H1 (cell line): Measurements from ENCODE around the gene NMT1. TPM values are rescaled to one million over a fixed set of nuclear protein-coding genes. Genes with fewer than 3 reads are reported as not detected.

Experiments
- CTCF ChIA-PET: fragments of 300-600 bp; sonication (Branson Sonifier 250); formaldehyde crosslinking; loops from one replicate; lab custom pipeline; 2021; ENCODE audit not compliant: partially characterized antibody; lab: Charles Lee
- POLR2A ChIA-PET: fragments of 300-600 bp; sonication (Branson Sonifier 250); formaldehyde crosslinking; loops from one replicate; lab custom pipeline; 2021; ENCODE audit warnings: inconsistent platforms; ENCODE audit not compliant: partially characterized antibody; lab: Charles Lee
- DNase-seq, 2 experiments: peaks; one replicate each; pipeline versions ENCODE4 v3.0.0 to v3.0.0-alpha.2; 2010 to 2022; ENCODE audit warnings: low spot score in 2 of 2, low read depth in 1 of 2, mixed read lengths in 1 of 2
- FAIRE-seq: peaks from 2 replicates; lab custom pipeline; 2011; peaks lifted over from hg19 to GRCh38; lab: Jason Lieb, UNC
- H2AFZ ChIP-seq: 2 replicates; pipeline ENCODE4 v1.8.1; 2012; ENCODE audit warnings: low read length, inconsistent platforms
- H2AK5ac ChIP-seq: 2 replicates; pipeline ENCODE4 v1.6.1; 2013; ENCODE audit warnings: low read depth, low read length
- H2BK120ac ChIP-seq: replicated peaks from 2 replicates; pipeline ENCODE3; 2013; ENCODE audit warnings: low read depth, low read length, inconsistent platforms
- H2BK12ac ChIP-seq: 2 replicates; pipeline ENCODE4 v1.6.1; 2013; ENCODE audit warnings: low read depth, low read length
- H2BK15ac ChIP-seq: 2 replicates; pipeline ENCODE4 v1.6.1; 2013; ENCODE audit warnings: low read length
- H2BK20ac ChIP-seq: 2 replicates; pipeline ENCODE4 v1.6.1; 2013; ENCODE audit warnings: low read length
- H2BK5ac ChIP-seq: 2 replicates; pipeline ENCODE4 v1.6.1; 2013; ENCODE audit warnings: low read depth, low read length
- H3K14ac ChIP-seq: 2 replicates; pipeline ENCODE4 v1.6.1; 2013; ENCODE audit warnings: inconsistent platforms; ENCODE audit not compliant: insufficient read length
- H3K18ac ChIP-seq: 2 replicates; pipeline ENCODE4 v1.6.1; 2013; ENCODE audit warnings: low read length; ENCODE audit errors: extremely low read depth
- H3K23ac ChIP-seq: 2 replicates; pipeline ENCODE4 v1.6.1; 2013; ENCODE audit warnings: inconsistent platforms; ENCODE audit not compliant: insufficient read length
- H3K23me2 ChIP-seq: 2 replicates; pipeline ENCODE4 v1.6.1; 2013; ENCODE audit warnings: low read depth, low read length
- H3K27ac ChIP-seq: 2 replicates; pipeline ENCODE4 v1.6.1; 2011; ENCODE audit warnings: low read depth, low read length, inconsistent platforms
- H3K27me3 ChIP-seq, 4 experiments: replicated peaks in 1 of 4; 1 replicate in 1 of 4; 2 replicates in 3 of 4; pipeline versions ENCODE4 v1.6.1 to v1.8.1; 2011 to 2013; ENCODE audit warnings: low read length in 3 of 4, mild to moderate bottlenecking in 3 of 4, inconsistent platforms in 2 of 4, mixed read lengths in 2 of 4, moderate library complexity in 1 of 4; ENCODE audit not compliant: control insufficient read depth in 3 of 4, insufficient read depth in 3 of 4; ENCODE audit errors: extremely low read depth in 1 of 4
- H3K36me3 ChIP-seq, 4 experiments: 2 replicates each; pipeline versions ENCODE4 v1.6.1 to v1.8.1; 2011 to 2013; ENCODE audit warnings: mild to moderate bottlenecking in 4 of 4, low read length in 3 of 4, moderate library complexity in 2 of 4, control low read depth in 1 of 4, inconsistent platforms in 1 of 4; ENCODE audit not compliant: insufficient read depth in 4 of 4, control insufficient read depth in 2 of 4
- H3K4ac ChIP-seq: replicated peaks from 2 replicates; pipeline ENCODE3; 2013; ENCODE audit warnings: low read length, low read depth, mixed read lengths, inconsistent platforms; ENCODE audit not compliant: insufficient read length
- H3K4me1 ChIP-seq, 4 experiments: replicated peaks in 1 of 4; 1 replicate in 1 of 4; 2 replicates in 3 of 4; pipeline versions ENCODE4 v1.6.1 to v1.8.1; 2011 to 2013; ENCODE audit warnings: low read length in 3 of 4, inconsistent platforms in 2 of 4, mixed read lengths in 1 of 4; ENCODE audit not compliant: insufficient read depth in 4 of 4, control insufficient read depth in 3 of 4
- H3K4me2 ChIP-seq, 2 experiments: 2 replicates each; pipeline versions ENCODE4 v1.6.1 to v1.8.1; 2011 to 2013; ENCODE audit warnings: low read depth in 2 of 2, low read length in 2 of 2, control low read depth in 1 of 2, inconsistent platforms in 1 of 2, mild to moderate bottlenecking in 1 of 2; ENCODE audit not compliant: insufficient read depth in 1 of 2
- H3K4me3 ChIP-seq, 4 experiments: fragments of 200-600, 300-600 bp in 1 of 4; sonication (generic), shearing (Covaris generic), sonication (Bioruptor Twin) in 1 of 4; 2 replicates each; pipeline versions ENCODE4 v1.5.1 to v1.8.1; 2011 to 2016; ENCODE audit warnings: low read length in 4 of 4, low read depth in 3 of 4, control low read depth in 2 of 4, inconsistent platforms in 2 of 4, mild to moderate bottlenecking in 2 of 4, mixed read lengths in 1 of 4, moderate library complexity in 1 of 4; ENCODE audit not compliant: insufficient read depth in 2 of 4; ENCODE audit errors: extremely low read depth in 1 of 4
- H3K56ac ChIP-seq: replicated peaks from 2 replicates; pipeline ENCODE3; 2013; ENCODE audit warnings: low read depth, mild to moderate bottlenecking, mixed read lengths, low read length, inconsistent platforms; ENCODE audit not compliant: insufficient read length
- H3K79me1 ChIP-seq: 2 replicates; pipeline ENCODE4 v1.6.1; 2013; ENCODE audit warnings: low read depth, low read length, control low read depth
- H3K79me2 ChIP-seq, 2 experiments: 2 replicates each; pipeline versions ENCODE4 v1.6.1 to v1.8.1; 2012 to 2013; ENCODE audit warnings: low read length in 2 of 2, mild to moderate bottlenecking in 2 of 2, inconsistent platforms in 1 of 2; ENCODE audit not compliant: insufficient read depth in 2 of 2, control insufficient read depth in 1 of 2
- H3K9ac ChIP-seq, 4 experiments: replicated peaks in 1 of 4; 1 replicate in 1 of 4; 2 replicates in 3 of 4; pipeline versions ENCODE4 v1.6.1 to v1.8.1; 2011 to 2013; ENCODE audit warnings: low read depth in 3 of 4, low read length in 3 of 4, control low read depth in 2 of 4, mild to moderate bottlenecking in 2 of 4, moderate library complexity in 2 of 4, inconsistent platforms in 1 of 4; ENCODE audit errors: extremely low read depth in 1 of 4
- H3K9me3 ChIP-seq, 2 experiments: 2 replicates each; pipeline versions ENCODE4 v1.6.1 to v1.8.1; 2012 to 2013; ENCODE audit warnings: mild to moderate bottlenecking in 2 of 2, moderate library complexity in 2 of 2, control low read depth in 1 of 2, inconsistent platforms in 1 of 2, low read depth in 1 of 2, low read length in 1 of 2, mixed read lengths in 1 of 2; ENCODE audit not compliant: insufficient read depth in 2 of 2
- H4K20me1 ChIP-seq, 2 experiments: replicated peaks in 1 of 2; 2 replicates each; pipeline versions ENCODE3 to v1.8.1; 2011 to 2013; ENCODE audit warnings: inconsistent platforms in 2 of 2, low read length in 2 of 2, mild to moderate bottlenecking in 1 of 2; ENCODE audit not compliant: insufficient read depth in 2 of 2, control insufficient read depth in 1 of 2
- H4K5ac ChIP-seq: 2 replicates; pipeline ENCODE4 v1.6.1; 2013; ENCODE audit warnings: low read length, low read depth, mixed read lengths, inconsistent platforms; ENCODE audit not compliant: insufficient read length
- H4K8ac ChIP-seq: 2 replicates; pipeline ENCODE4 v1.8.0; 2013; ENCODE audit warnings: mild to moderate bottlenecking, moderate library complexity, low read length, inconsistent platforms; ENCODE audit not compliant: insufficient read depth; ENCODE audit errors: extremely low read depth
- H4K91ac ChIP-seq: replicated peaks from 2 replicates; pipeline ENCODE3; 2013; ENCODE audit warnings: low read length, mixed read lengths, inconsistent platforms; ENCODE audit not compliant: insufficient read length
- ATF2 ChIP-seq: IDR thresholded peaks from 2 replicates; pipeline ENCODE4 v1.6.1; 2012; ENCODE audit warnings: low read length, inconsistent platforms
- BACH1 ChIP-seq: IDR thresholded peaks from 2 replicates; pipeline ENCODE4 v1.6.1; 2012; ENCODE audit warnings: low read length, improper control_type of control experiment
- CEBPB ChIP-seq: IDR thresholded peaks from 2 replicates; pipeline ENCODE4 v1.6.1; 2012; ENCODE audit warnings: low read depth, low read length
- FOSL1 ChIP-seq: IDR thresholded peaks from 2 replicates; pipeline ENCODE4 v1.6.1; 2011; ENCODE audit warnings: mild to moderate bottlenecking, low read depth, low read length, moderate library complexity; ENCODE audit not compliant: insufficient read depth
- KDM5A ChIP-seq: fragments of 200-600 bp; IDR thresholded peaks from 2 replicates; pipeline ENCODE4 v1.7.1; 2012; ENCODE audit warnings: mild to moderate bottlenecking, low read length, inconsistent platforms, mixed read lengths
- POLR2AphosphoS5 ChIP-seq: IDR thresholded peaks from 2 replicates; pipeline ENCODE4 v1.6.1; 2011; ENCODE audit warnings: low read depth, low read length
- WGBS, 2 experiments: shearing (Covaris generic) in 1 of 2; methylation state at CpG; one replicate each; pipeline versions ENCODE4 v1.1.6 to v1.1.7; 2013 to 2015; ENCODE audit warnings: low lambda C conversion rate in 2 of 2, mixed read lengths in 2 of 2, inconsistent platforms in 1 of 2, low coverage in 1 of 2, missing lambda C conversion rate in 1 of 2; ENCODE audit not compliant: insufficient replicate concordance in 2 of 2, insufficient coverage in 1 of 2, insufficient read length in 1 of 2; ENCODE audit errors: extremely low coverage in 1 of 2, missing lambda C conversion rate in 1 of 2; 5-methylcytosine and 5-hydroxymethylcytosine counted together
- polyA plus RNA-seq, 7 experiments: library from polyadenylated mRNA; depleted of rRNA in 3 of 7; stranded (reverse) in 5 of 7; unstranded in 2 of 7; fragments of >200 nt in 5 of 7; fragments of 200-250 nt in 2 of 7; gene quantifications; 1 replicate in 5 of 7; 2 replicates in 1 of 7; 4 replicates in 1 of 7; pipeline versions ENCODE4 v1.2.1 to v1.2.3, GENCODE V29; 2011 to 2013; ENCODE audit warnings: missing spikeins in 2 of 7, mixed read lengths in 2 of 7
- total RNA-seq: library from RNA; stranded (reverse); fragmentation: NEBNext Ultra II Directional; extraction: Animal tissue kit (Norgen Biotek cat#: 25700); gene quantifications from 2 replicates; pipeline ENCODE4 v1.2.1, GENCODE V29; 2021

NMT1 gene
- total and polyA plus RNA-seq, 2 of the 8 experiments (the other 6 are each of a cell fraction or from before 2014, with no cell fraction given): 42.9 to 149 TPM

GRCh38 chr17:45146166-45146565 lies 85.0 kb downstream of the NMT1 start:
- Histone ChIP-seq H4K5ac (no peak overlapping the region), H3K4ac (no peak overlapping the region), H2BK120ac (no peak overlapping the region), H3K79me1 (peaks cover 3% of the 10 kb centered on the region; the same call in 1 of the 2 replicates), H4K91ac (peak overlapping the region; percentile 32), H3K4me3 (0 out of 8 replicates have a peak overlapping the region, but pooled peaks of 1 of the 4 experiments have one; percentile 93), H2AK5ac (peak overlapping the region; percentile 69; the same call in 1 of the 2 replicates), H3K18ac (no peak overlapping the region), H2BK15ac (peak overlapping the region; percentile 72; the same call in 1 of the 2 replicates), H3K56ac (no peak overlapping the region), H3K4me2 (peak overlapping the region; percentile 68 to 70; a peak in 1 of 4 replicates), H2BK12ac (peak overlapping the region; percentile 60; the same call in 1 of the 2 replicates), H3K23ac (no peak overlapping the region), H3K9ac (no peak overlapping the region), H2AFZ (no peak overlapping the region), H3K14ac (no peak overlapping the region), H3K79me2 (peaks cover 0 to 18% of the 10 kb centered on the region in 2 experiments; a peak in 2 of 4 replicates), H3K27ac (no peak overlapping the region), H3K36me3 (no peaks in the 10 kb centered on the region), H2BK5ac (no peak overlapping the region; the same call in 1 of the 2 replicates), H3K23me2 (peaks cover 22% of the 10 kb centered on the region), H4K8ac (no peak overlapping the region), H2BK20ac (no peak overlapping the region), H3K4me1 (peaks cover 3 to 23% (median 19%) of the 10 kb centered on the region in 4 experiments), H3K27me3 (no peaks in the 10 kb centered on the region), H4K20me1 (peaks cover 0 to 6% of the 10 kb centered on the region in 2 experiments), H3K9me3 (no peaks in the 10 kb centered on the region)
- no peak for DNase-seq
- CTCF ChIA-PET: interaction anchor here (0.5 to 9.4 kb wide), 5 partner anchors 9 to 52 kb away, joined by 3 to 187 read pairs (median 3); partner anchors contain the start of genes ACBD4 and HEXIM2
- no peak for TF ChIP-seq BACH1
- TF ChIP-seq CEBPB: no peak
- TF ChIP-seq KDM5A: no peak
- no peak for TF ChIP-seq ATF2
- TF ChIP-seq POLR2AphosphoS5: peak; percentile 19; the same call in 1 of the 2 replicates
- TF ChIP-seq FOSL1: no peak
- 87% methylated on average over 10 of the region's 10 CpGs; no CpG with 5 or more reads in 1 of the 2 experiments for WGBS, 2 experiments
- POLR2A ChIA-PET: interaction anchor here (0.9 to 20.3 kb wide), 4 partner anchors 14 to 255 kb away, joined by 3 to 1076 read pairs (median 192); partner anchors contain the start of genes ACBD4, HEXIM2 and PLCD3
- FAIRE-seq: no peak
